DOHH2 (cell line): ENCODE results near the gene CEP350.
A peak's percentile ranks its signal among the peaks of the same experiment; 100 is the strongest.

Experiments
- H3F3A ChIP-seq: fragments of 200-600 bp; sonication (generic), shearing (Covaris generic); 2 replicates; pipeline ENCODE4 v1.6.0; 2016; ENCODE audit warnings: antibody characterized with exemption, mild to moderate bottlenecking; ENCODE audit not compliant: control insufficient read depth, insufficient read depth
- H3K27ac ChIP-seq: fragments of 200-600 bp; sonication (generic); 2 replicates; pipeline ENCODE4 v1.5.1; 2014; ENCODE audit warnings: low read depth, mild to moderate bottlenecking, low read length, moderate library complexity
- H3K27me3 ChIP-seq: fragments of 200-600 bp; sonication (generic); 2 replicates; pipeline ENCODE4 v1.6.1; 2014; ENCODE audit warnings: mild to moderate bottlenecking, low read length, mixed read lengths; ENCODE audit not compliant: control insufficient read depth
- H3K36me3 ChIP-seq: fragments of 200-600 bp; sonication (generic); 2 replicates; pipeline ENCODE4 v1.6.1; 2014; ENCODE audit warnings: mild to moderate bottlenecking, low read length, moderate library complexity, mixed read lengths; ENCODE audit not compliant: control insufficient read depth
- H3K4me1 ChIP-seq: fragments of 200-600 bp; sonication (generic); 2 replicates; pipeline ENCODE4 v1.6.1; 2014; ENCODE audit warnings: mild to moderate bottlenecking, low read length, mixed read lengths; ENCODE audit not compliant: control insufficient read depth
- H3K4me2 ChIP-seq: fragments of 200-600 bp; sonication (generic); 2 replicates; pipeline ENCODE4 v1.6.0; 2014; ENCODE audit warnings: mild to moderate bottlenecking, low read length, moderate library complexity
- H3K4me3 ChIP-seq: fragments of 200-600 bp; sonication (generic); 2 replicates; pipeline ENCODE4 v1.5.1; 2014; ENCODE audit warnings: mild to moderate bottlenecking, low read length, mixed read lengths
- H3K79me2 ChIP-seq: fragments of 200-600 bp; sonication (generic); 2 replicates; pipeline ENCODE4 v1.6.1; 2014; ENCODE audit warnings: mild to moderate bottlenecking, low read length, mixed read lengths; ENCODE audit not compliant: control insufficient read depth
- H3K9me2 ChIP-seq: fragments of 200-600 bp; sonication (generic); replicated peaks from 2 replicates; pipeline ENCODE4 v1.6.1; 2014; ENCODE audit warnings: mild to moderate bottlenecking, low read length, mixed read lengths; ENCODE audit not compliant: control insufficient read depth
- H3K9me3 ChIP-seq: fragments of 200-600 bp; sonication (generic); 2 replicates; pipeline ENCODE4 v1.6.1; 2014; ENCODE audit warnings: antibody characterized with exemption, low read length, mixed read lengths; ENCODE audit not compliant: control insufficient read depth, insufficient read depth
- H4K20me1 ChIP-seq: fragments of 200-600 bp; sonication (generic); 2 replicates; pipeline ENCODE4 v1.6.0; 2014; ENCODE audit warnings: low read depth, mild to moderate bottlenecking, antibody characterized with exemption, low read length, moderate library complexity; ENCODE audit not compliant: control insufficient read depth, insufficient read depth
- CTCF ChIP-seq: fragments of 200-600 bp; sonication (generic); IDR thresholded peaks from one replicate; pipeline ENCODE4 v1.5.1; 2014; ENCODE audit warnings: antibody characterized with exemption, mild to moderate bottlenecking, low read depth, low read length; ENCODE audit not compliant: poor library complexity, severe bottlenecking
- EZH2phosphoT487 ChIP-seq: fragments of 200-600 bp; sonication (generic); IDR thresholded peaks from 2 replicates; pipeline ENCODE4 v1.6.1; 2017; ENCODE audit warnings: borderline replicate concordance, mild to moderate bottlenecking, antibody characterized with exemption, low read length, moderate library complexity, mixed read lengths

Gene CEP350

GRCh38 chr1:179971563-179972496, 17.2 kb downstream of the CEP350 start:
- H3K27me3 ChIP-seq, result no peaks in the 10 kb centered on the region

DNA sequence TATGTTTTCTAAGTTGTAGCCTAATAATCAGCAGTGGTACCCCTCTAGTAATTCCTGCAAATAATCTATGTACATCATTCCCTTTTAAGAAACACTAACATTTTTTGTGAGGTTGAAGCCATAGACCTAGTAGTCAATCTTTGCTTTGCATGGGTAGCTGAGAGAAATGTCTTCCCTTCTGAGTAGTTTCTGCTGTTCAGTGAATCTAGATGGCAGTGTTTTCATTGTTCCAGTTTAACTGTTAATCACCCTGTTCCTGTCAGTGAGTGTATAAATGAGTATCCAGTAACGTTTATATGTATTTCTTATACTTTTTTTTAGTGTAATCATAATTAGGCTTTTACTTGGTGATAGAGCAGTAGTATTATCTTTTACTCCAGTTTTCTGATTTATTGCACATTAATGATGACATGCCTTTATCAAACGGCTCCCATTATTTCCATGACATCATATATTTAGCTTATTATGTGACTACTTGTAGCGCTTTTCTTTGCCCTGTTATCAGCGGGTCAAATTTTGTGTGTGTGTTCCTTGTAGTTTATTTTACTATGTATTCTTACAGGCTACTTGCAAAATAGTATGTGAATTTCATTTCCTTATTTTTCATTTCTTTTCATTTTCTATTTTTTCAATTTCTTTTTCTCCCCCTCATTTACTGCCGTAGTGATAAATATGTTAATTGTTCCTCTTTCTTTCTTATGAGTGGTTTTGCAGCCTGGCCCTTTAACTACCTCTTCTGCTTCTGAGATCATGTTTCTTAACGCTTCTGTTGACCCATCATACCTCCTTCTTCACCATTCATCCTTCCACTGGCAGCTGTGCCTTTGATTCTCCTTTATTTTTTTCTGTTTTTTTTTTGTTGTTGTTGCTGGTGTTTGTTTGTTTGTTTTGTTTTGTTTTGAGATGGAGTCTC, 18.8 kb downstream of the CEP350 start:
- H3K4me3 ChIP-seq, result no peak overlapping the region
- H3K9me3 ChIP-seq, result no peaks in the 10 kb centered on the region
- no peaks in the 10 kb centered on the region for H3K27me3 ChIP-seq
- H3K9me2 ChIP-seq, result no peaks in the 10 kb centered on the region
- H3F3A ChIP-seq, result peaks cover 3% of the 10 kb centered on the region; the same call in 1 of the 2 replicates
- TF ChIP-seq EZH2phosphoT487, result no peak
- TF ChIP-seq CTCF, result no peak
- H3K4me2 ChIP-seq, result 0 out of 2 replicates have a peak overlapping the region, but pooled peaks have one; percentile 0
- peaks cover 6% of the 10 kb centered on the region; the same call in 1 of the 2 replicates for H4K20me1 ChIP-seq
- H3K79me2 ChIP-seq, result peaks cover 94% of the 10 kb centered on the region
- H3K4me1 ChIP-seq, result peaks cover 30% of the 10 kb centered on the region
- peaks cover 15% of the 10 kb centered on the region for H3K36me3 ChIP-seq
- no peak overlapping the region for H3K27ac ChIP-seq

More at GRCh38 chr1:179971563-179972496, 17.2 kb downstream of the CEP350 start:
- no peak overlapping the region for H3K27ac ChIP-seq
- H3K79me2 ChIP-seq, result peaks cover 96% of the 10 kb centered on the region
- H4K20me1 ChIP-seq, result peaks cover 6% of the 10 kb centered on the region; the same call in 1 of the 2 replicates
- no peak overlapping the region for H3K4me3 ChIP-seq
- TF ChIP-seq EZH2phosphoT487 (no peak), CTCF (no peak)
- peaks cover 29% of the 10 kb centered on the region for H3K4me1 ChIP-seq
- peaks cover 3% of the 10 kb centered on the region; the same call in 1 of the 2 replicates for H3F3A ChIP-seq
- peaks cover 16% of the 10 kb centered on the region for H3K36me3 ChIP-seq
- no peak overlapping the region for H3K4me2 ChIP-seq
- H3K9me3 ChIP-seq, result no peaks in the 10 kb centered on the region
- no peaks in the 10 kb centered on the region for H3K9me2 ChIP-seq

DNA sequence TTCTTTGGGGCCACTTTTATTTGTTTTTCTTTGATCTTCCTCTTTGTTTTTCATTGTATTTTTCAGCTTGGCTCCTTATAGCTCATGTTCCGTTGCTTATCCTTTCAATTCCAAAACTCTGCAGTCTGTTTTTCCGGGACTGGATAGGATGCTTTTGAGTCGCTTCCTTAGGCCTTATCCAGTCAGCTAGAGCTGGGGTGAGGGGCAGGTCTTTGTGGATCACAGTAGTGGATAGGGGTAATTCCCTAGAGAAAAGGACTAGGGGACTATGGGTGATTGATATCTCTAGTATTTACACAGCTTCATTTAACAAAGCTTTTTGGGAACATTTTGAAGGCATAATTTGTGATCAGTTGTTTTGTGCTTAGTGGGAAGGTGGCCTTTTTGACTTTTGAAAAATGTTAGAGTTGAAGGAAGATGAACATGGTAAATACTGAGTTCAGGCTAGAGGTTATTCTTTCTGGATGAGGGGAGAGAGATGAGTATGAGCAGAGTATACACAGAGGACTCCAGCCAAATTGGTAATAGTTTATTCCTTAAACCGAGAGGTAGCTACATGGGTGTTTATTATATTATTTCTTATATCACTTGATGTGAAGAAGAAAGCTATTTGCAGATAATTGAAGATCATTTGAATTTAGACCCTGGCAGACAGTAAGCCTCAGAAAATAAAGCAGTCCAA, 22.5 kb downstream of the CEP350 start:
- Histone ChIP-seq H3K27ac (no peak overlapping the region), H3K9me3 (0 out of 2 replicates have a peak, but pooled peaks cover 3% of the 10 kb centered on the region), H3K36me3 (no peaks in the 10 kb centered on the region), H3K4me1 (peaks cover 15% of the 10 kb centered on the region), H3K27me3 (no peaks in the 10 kb centered on the region), H3K4me3 (no peak overlapping the region), H3K79me2 (peaks cover 95% of the 10 kb centered on the region), H3F3A (peaks cover 3% of the 10 kb centered on the region; the same call in 1 of the 2 replicates), H3K9me2 (no peaks in the 10 kb centered on the region), H4K20me1 (no peaks in the 10 kb centered on the region), H3K4me2 (no peak overlapping the region)
- TF ChIP-seq CTCF, result no peak
- TF ChIP-seq EZH2phosphoT487, result no peak
